Naive B cell (primary cell): ENCODE measurements around the gene KPNA5. TPM values are rescaled to one million over a fixed set of nuclear protein-coding genes. Genes with fewer than 3 reads are reported as not detected.

Experiments used
- ATAC-seq, 2 donors: fragments of 150-1000 bp; cut with Tn5 transposase; 2 replicates each; pipeline ENCODE4 v1.10.0; 2021; ENCODE audit warnings: low read depth in 2 of 2, mild to moderate bottlenecking in 2 of 2, moderate library complexity in 2 of 2
- DNase-seq: peaks from one replicate; pipeline ENCODE4 v3.0.0; 2022
- H3K27ac Mint-ChIP-seq, 6 donors: one replicate each; pipeline ENCODE4 v1.8.0; 2020 to 2022; ENCODE audit warnings: mild to moderate bottlenecking in 6 of 6, mixed read lengths in 6 of 6, moderate library complexity in 5 of 6, inconsistent platforms in 2 of 6
- H3K27me3 Mint-ChIP-seq, 3 donors: one replicate each; pipeline ENCODE4 v1.8.0; 2021 to 2022; ENCODE audit warnings: mixed read lengths in 3 of 3, mild to moderate bottlenecking in 1 of 3
- H3K36me3 Mint-ChIP-seq, 2 donors: one replicate each; pipeline ENCODE4 v1.8.0; 2020 to 2022; ENCODE audit warnings: mixed read lengths in 2 of 2, inconsistent platforms in 1 of 2, mild to moderate bottlenecking in 1 of 2
- H3K4me1 Mint-ChIP-seq, 3 donors: one replicate each; pipeline ENCODE4 v1.8.0; 2020 to 2022; ENCODE audit warnings: mixed read lengths in 3 of 3, inconsistent platforms in 1 of 3, mild to moderate bottlenecking in 1 of 3, moderate library complexity in 1 of 3
- H3K4me3 Mint-ChIP-seq, 8 donors: one replicate each; pipeline ENCODE4 v1.8.0; 2020 to 2022; ENCODE audit warnings: mild to moderate bottlenecking in 8 of 8, mixed read lengths in 8 of 8, moderate library complexity in 8 of 8, inconsistent platforms in 2 of 8
- H3K9me3 Mint-ChIP-seq, 7 donors: one replicate each; pipeline ENCODE4 v1.8.0; 2020 to 2022; ENCODE audit warnings: mixed read lengths in 7 of 7, mild to moderate bottlenecking in 5 of 7, inconsistent platforms in 2 of 7, moderate library complexity in 1 of 7
- polyA plus RNA-seq, 6 donors: library from polyadenylated mRNA; unstranded; fragments of 300-500 nt; fragmentation: Illumina TruSeq; gene quantifications; one replicate each; pipeline ENCODE4 v1.2.3, GENCODE V29; 2021; ENCODE audit warnings: low read depth in 6 of 6

Gene KPNA5
- polyA plus RNA-seq, 6 donors from 2014 or later: 15.7 to 20.6 (median 17.4) TPM

DNA sequence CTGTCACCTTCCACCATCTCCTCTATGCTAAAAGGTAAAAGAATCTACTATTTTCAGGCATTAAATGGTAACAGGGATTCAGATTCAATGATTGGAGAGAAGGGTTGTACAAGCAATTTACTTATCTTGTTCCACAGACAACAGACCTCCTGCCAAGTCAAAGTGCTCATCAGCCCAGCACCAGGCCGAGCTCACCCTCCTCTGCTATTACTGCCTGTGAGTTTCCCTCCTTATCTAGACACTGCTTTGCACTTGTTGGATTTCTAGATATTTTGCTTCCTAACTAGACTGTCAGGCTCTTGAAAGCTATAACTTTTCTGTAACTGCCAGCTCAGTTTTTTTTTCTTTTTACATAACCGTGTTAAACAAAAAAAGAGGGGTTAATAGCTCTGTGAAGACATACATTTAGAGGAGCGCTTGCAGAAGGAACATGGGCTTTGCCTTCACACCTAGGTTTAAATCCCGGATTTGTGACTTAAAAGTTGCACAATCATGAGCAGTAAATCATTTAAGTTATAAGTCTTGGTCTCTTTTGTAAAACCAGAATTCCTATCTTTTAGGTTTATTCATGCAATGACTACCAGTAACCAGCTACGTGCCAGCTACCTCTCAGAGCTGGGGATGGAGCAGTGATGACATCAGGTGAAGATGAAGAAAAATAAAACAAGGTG, 85.6 kb downstream of the KPNA5 start:
- Mint-ChIP-seq H3K36me3 (peaks cover 0 to 12% of the 10 kb centered on the region in 2 donors), H3K27ac (no peak overlapping the region)

DNA sequence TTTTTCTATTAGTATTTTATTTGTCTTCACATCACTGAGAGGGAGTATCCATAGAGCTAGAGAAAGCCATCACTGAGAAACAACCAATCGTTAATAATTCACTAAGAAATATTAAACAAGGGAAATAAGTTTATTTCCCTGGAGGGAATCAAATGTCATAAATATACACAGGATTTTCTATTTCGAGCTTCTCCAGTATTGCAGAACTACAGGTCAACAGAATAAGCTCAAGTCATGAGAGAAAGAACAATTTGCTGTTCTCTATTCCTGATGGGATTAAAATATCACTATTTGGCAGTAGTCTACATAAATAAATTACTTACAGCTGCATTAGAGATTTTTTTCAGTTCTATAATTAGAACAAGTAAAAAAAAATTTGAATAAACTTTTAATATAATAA, 86.7 kb downstream of the KPNA5 start:
- Mint-ChIP-seq H3K9me3 (peaks cover 0 to 1% (median 0%) of the 10 kb centered on the region in 7 donors), H3K27me3 (peaks cover 34 to 55% (median 42%) of the 10 kb centered on the region in 3 donors), H3K4me1 (peaks cover 7 to 16% (median 10%) of the 10 kb centered on the region in 3 donors), H3K4me3 (no peak overlapping the region), H3K36me3 (peaks cover 0 to 12% of the 10 kb centered on the region in 2 donors), H3K27ac (no peak overlapping the region)
- ATAC-seq: no peak
- DNase-seq: no peak

More for the DNA sequence above, 85.6 kb downstream of the KPNA5 start:
- ATAC-seq: no peak
- H3K9me3 Mint-ChIP-seq: peaks cover 0 to 1% (median 0%) of the 10 kb centered on the region in 7 donors
- H3K4me1 Mint-ChIP-seq: peaks cover 7 to 16% (median 10%) of the 10 kb centered on the region in 3 donors
- H3K27me3 Mint-ChIP-seq: peaks cover 36 to 51% (median 37%) of the 10 kb centered on the region in 3 donors
- no peak for DNase-seq
- peak overlapping the region in 5 of 8 donors; percentile 53 to 92 (median 80) for H3K4me3 Mint-ChIP-seq

DNA sequence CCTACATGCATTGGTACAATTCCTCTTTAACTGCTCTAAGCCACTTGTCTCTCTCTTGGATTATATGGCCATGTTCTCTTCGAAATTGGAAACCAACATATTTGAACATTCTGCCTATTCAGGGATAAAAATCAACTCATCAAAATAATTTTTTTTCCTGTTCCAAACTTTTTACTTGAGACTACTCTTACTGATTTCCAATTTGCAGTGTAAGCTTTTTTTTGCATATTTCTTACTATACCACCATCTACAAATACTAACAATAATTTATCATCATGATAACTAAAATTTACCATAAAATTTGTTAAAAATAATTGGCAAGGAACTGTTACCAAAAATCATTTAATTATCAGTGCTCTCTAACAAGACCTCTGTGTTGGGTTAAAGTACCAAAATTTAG, 91.4 kb downstream of the KPNA5 start:
- Mint-ChIP-seq H3K4me1 (no peaks in the 10 kb centered on the region), H3K9me3 (peaks cover 0 to 6% (median 0%) of the 10 kb centered on the region in 7 donors), H3K36me3 (no peaks in the 10 kb centered on the region), H3K4me3 (no peak overlapping the region), H3K27me3 (peaks cover 16 to 27% (median 17%) of the 10 kb centered on the region in 3 donors), H3K27ac (no peak overlapping the region)
- DNase-seq: no peak
- no peak for ATAC-seq

DNA sequence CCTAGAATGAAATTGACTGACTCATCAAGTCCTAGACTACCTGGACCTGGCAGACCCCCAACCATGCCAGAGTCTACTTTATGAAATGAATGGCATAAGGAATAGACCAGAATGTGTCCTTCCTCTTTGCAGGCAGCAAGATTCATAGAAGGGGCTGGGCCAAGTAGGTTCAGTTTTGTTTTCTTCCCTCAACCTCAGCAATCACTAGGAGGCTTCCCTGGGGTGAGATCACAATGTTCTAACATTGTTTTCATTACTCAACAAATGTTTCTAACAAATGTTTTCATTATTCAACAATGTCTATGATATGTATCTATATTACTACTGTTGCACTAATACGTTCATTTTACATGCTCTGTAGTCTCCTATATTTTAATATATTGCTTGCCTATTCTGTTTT, 92.9 kb downstream of the KPNA5 start:
- Mint-ChIP-seq H3K4me1 (no peaks in the 10 kb centered on the region), H3K4me3 (no peak overlapping the region), H3K9me3 (peaks cover 0 to 6% (median 0%) of the 10 kb centered on the region in 7 donors), H3K36me3 (no peaks in the 10 kb centered on the region), H3K27me3 (peaks cover 16 to 22% (median 17%) of the 10 kb centered on the region in 3 donors), H3K27ac (no peak overlapping the region)
- DNase-seq: no peak
- no peak for ATAC-seq

DNA sequence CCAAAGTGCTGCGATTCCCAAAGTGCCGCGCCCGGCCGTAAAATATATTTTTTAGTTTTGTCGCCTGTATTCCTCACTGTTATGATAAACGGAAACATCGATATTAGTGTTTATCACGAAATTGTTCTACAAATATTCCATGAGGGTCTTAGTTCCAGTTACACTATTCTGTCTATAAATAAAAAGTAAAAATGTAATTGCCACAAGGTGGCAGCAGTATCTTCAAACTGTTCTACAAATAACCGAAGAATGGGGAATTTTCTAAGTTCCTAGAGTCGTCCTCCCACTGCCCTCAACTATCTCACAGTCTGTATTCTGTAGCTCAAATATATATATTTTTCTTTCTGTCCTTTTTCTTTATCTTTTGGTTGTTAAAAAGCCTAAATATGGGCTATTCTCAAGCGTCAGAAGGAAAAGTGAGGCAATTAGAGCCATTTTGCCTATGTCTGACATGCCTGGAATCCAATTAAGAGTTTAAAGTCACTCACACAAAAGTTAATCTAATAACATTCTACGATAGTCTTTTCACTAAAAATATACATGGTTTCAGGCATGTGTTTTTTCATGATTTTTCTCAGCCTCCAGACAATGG, 98.7 kb downstream of the KPNA5 start:
- Mint-ChIP-seq H3K27me3 (peaks cover 8 to 15% (median 11%) of the 10 kb centered on the region in 3 donors), H3K27ac (no peak overlapping the region), H3K36me3 (no peaks in the 10 kb centered on the region), H3K9me3 (peaks cover 0 to 6% (median 0%) of the 10 kb centered on the region in 7 donors), H3K4me1 (no peaks in the 10 kb centered on the region), H3K4me3 (no peak overlapping the region)
- no peak for DNase-seq
- no peak for ATAC-seq

DNA sequence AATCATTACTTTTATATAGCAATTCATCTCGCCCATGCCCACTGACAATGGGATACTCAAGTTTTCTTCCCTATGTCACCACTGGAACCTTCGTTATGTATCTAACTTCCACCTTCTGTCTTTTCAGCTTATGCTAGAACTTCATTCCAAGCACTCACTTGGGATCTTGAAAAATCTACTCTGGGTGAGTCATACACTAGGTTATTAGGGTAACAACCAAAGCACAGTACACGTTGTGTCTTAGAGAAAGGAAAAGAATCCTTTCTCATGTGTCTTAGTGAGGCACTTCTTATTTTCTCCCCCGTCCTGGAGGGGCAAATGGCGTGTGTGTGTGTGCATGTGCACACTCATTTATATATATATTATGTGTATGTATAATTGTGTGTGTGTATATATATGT, 102.8 kb downstream of the KPNA5 start:
- no peak for ATAC-seq
- Mint-ChIP-seq H3K9me3 (no peaks in the 10 kb centered on the region), H3K4me1 (no peaks in the 10 kb centered on the region), H3K36me3 (no peaks in the 10 kb centered on the region), H3K27me3 (peaks cover 9 to 29% (median 21%) of the 10 kb centered on the region in 3 donors), H3K4me3 (no peak overlapping the region), H3K27ac (no peak overlapping the region)
- no peak for DNase-seq

Other genes starting within 250 kb of the KPNA5 start
- 1,000 to 10,000 TPM in 1 of 6 donors, 100 to 1,000 TPM in 5; 687 to 1,118 (median 783) TPM for gene CALHM6, start 219.8 kb upstream of the KPNA5 start, polyA plus RNA-seq
- not detected for gene CALHM5, start 169.6 kb upstream of the KPNA5 start, polyA plus RNA-seq
- under 1 TPM in 3 of 6 donors, not detected in 3; 0.24 to 0.84 (median 0.38) TPM for gene TRAPPC3L, start 135.5 kb upstream of the KPNA5 start, polyA plus RNA-seq
- gene CALHM4, start 127.5 kb upstream of the KPNA5 start, polyA plus RNA-seq: under 1 TPM in 1 of 6 donors, not detected in 5; 0.32 TPM
- gene RWDD1, start 109.7 kb upstream of the KPNA5 start, polyA plus RNA-seq: 10 to 100 TPM; 39.7 to 61.6 (median 49.7) TPM
- gene RSPH4A, start 64.7 kb upstream of the KPNA5 start, polyA plus RNA-seq: under 1 TPM in 2 of 6 donors, not detected in 4; 0.13 to 0.25 TPM
- 1 to 10 TPM; 5.8 to 9.2 (median 6.7) TPM for gene ZUP1, start 12.4 kb upstream of the KPNA5 start, polyA plus RNA-seq
- not detected for gene FAM162B, start 84.5 kb downstream of the KPNA5 start, polyA plus RNA-seq
- gene GPRC6A, start 147.9 kb downstream of the KPNA5 start, polyA plus RNA-seq: not detected
- gene RFX6, start 196.0 kb downstream of the KPNA5 start, polyA plus RNA-seq: not detected